Body of pancreas (tissue), 4 donors: ENCODE results near the gene IFT74.

Source experiments
- POLR2A ChIP-seq, 3 donors: fragments of 450-650 bp; IDR thresholded peaks; one replicate each; pipeline ENCODE4 v1.6.1; 2016; ENCODE audit warnings: antibody characterized with exemption in 3 of 3, mild to moderate bottlenecking in 2 of 3
- TF ChIP-seq, protein P1 (sequence below), 7 experiments: fragments of 450-650 bp in 4 of 7; fragments of 200-600 bp in 3 of 7; sonication (generic) in 3 of 7; IDR thresholded peaks; one replicate each; pipeline ENCODE4 v1.5.1; 2016 to 2019; ENCODE audit warnings: antibody characterized with exemption in 7 of 7

- TF ChIP-seq, protein P1, sequence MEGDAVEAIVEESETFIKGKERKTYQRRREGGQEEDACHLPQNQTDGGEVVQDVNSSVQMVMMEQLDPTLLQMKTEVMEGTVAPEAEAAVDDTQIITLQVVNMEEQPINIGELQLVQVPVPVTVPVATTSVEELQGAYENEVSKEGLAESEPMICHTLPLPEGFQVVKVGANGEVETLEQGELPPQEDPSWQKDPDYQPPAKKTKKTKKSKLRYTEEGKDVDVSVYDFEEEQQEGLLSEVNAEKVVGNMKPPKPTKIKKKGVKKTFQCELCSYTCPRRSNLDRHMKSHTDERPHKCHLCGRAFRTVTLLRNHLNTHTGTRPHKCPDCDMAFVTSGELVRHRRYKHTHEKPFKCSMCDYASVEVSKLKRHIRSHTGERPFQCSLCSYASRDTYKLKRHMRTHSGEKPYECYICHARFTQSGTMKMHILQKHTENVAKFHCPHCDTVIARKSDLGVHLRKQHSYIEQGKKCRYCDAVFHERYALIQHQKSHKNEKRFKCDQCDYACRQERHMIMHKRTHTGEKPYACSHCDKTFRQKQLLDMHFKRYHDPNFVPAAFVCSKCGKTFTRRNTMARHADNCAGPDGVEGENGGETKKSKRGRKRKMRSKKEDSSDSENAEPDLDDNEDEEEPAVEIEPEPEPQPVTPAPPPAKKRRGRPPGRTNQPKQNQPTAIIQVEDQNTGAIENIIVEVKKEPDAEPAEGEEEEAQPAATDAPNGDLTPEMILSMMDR (IDR thresholded peaks at IDR 0.05), result no peak
- no peak for TF ChIP-seq POLR2A (IDR thresholded peaks at IDR 0.05)
Observed at GRCh38 chr9:27065288-27065687, 109.1 kb downstream of the IFT74 start.
